Nephron progenitor cell (in vitro differentiated cells): ENCODE measurements around the gene HNRNPLL.

Experiments
- DNase-seq: peaks from one replicate; pipeline ENCODE4 v3.0.0; 2021
- H3K27ac Mint-ChIP-seq: 2 replicates; pipeline ENCODE4 v1.8.0; 2021; ENCODE audit warnings: mild to moderate bottlenecking, moderate library complexity, mixed read lengths
- H3K27me3 Mint-ChIP-seq: 2 replicates; pipeline ENCODE4 v1.8.0; 2021; ENCODE audit warnings: mild to moderate bottlenecking, low read depth, mixed read lengths; ENCODE audit not compliant: poor library complexity
- H3K36me3 Mint-ChIP-seq: 2 replicates; pipeline ENCODE4 v1.8.0; 2021; ENCODE audit warnings: low read depth, mixed read lengths
- H3K4me1 Mint-ChIP-seq: 2 replicates; pipeline ENCODE4 v1.8.0; 2021; ENCODE audit warnings: mixed read lengths
- H3K4me3 Mint-ChIP-seq: 2 replicates; pipeline ENCODE4 v1.8.0; 2021; ENCODE audit warnings: mild to moderate bottlenecking, moderate library complexity, mixed read lengths
- H3K9me3 Mint-ChIP-seq: 2 replicates; pipeline ENCODE4 v1.8.0; 2021; ENCODE audit warnings: mild to moderate bottlenecking, moderate library complexity, mixed read lengths
- CTCF ChIP-seq: fragments of 200-600 bp; sonication (generic); IDR thresholded peaks from 2 replicates; pipeline ENCODE4 v1.5.0; 2021; ENCODE audit warnings: antibody characterized with exemption

The HNRNPLL gene

GRCh38 chr2:38557217-38557616, 45.5 kb downstream of the HNRNPLL start:
- Mint-ChIP-seq H3K36me3 (peaks cover 51% of the 10 kb centered on the region), H3K4me1 (no peaks in the 10 kb centered on the region), H3K9me3 (no peaks in the 10 kb centered on the region), H3K27me3 (no peaks in the 10 kb centered on the region), H3K27ac (peak overlapping the region; percentile 89), H3K4me3 (no peak overlapping the region)
- DNase-seq: no peak
- no peak for TF ChIP-seq CTCF

GRCh38 chr2:38556006-38556801, 46.5 kb downstream of the HNRNPLL start:
- H3K4me1 Mint-ChIP-seq: no peaks in the 10 kb centered on the region
- H3K36me3 Mint-ChIP-seq: peaks cover 51% of the 10 kb centered on the region
- H3K9me3 Mint-ChIP-seq: no peaks in the 10 kb centered on the region
- H3K4me3 Mint-ChIP-seq: no peak overlapping the region
- H3K27me3 Mint-ChIP-seq: no peaks in the 10 kb centered on the region
- no peak for DNase-seq
- peak overlapping the region; percentile 49 for H3K27ac Mint-ChIP-seq
- TF ChIP-seq CTCF: no peak

- Mint-ChIP-seq H3K9me3 (no peaks in the 10 kb centered on the region), H3K4me3 (no peak overlapping the region), H3K4me1 (no peaks in the 10 kb centered on the region), H3K36me3 (peaks cover 48% of the 10 kb centered on the region), H3K27me3 (no peaks in the 10 kb centered on the region), H3K27ac (peak overlapping the region; percentile 61)
- DNase-seq: no peak
- TF ChIP-seq CTCF: peak; percentile 20
These were observed 47.6 kb downstream of the HNRNPLL start for GRCh38 chr2:38554973-38555595.

DNA sequence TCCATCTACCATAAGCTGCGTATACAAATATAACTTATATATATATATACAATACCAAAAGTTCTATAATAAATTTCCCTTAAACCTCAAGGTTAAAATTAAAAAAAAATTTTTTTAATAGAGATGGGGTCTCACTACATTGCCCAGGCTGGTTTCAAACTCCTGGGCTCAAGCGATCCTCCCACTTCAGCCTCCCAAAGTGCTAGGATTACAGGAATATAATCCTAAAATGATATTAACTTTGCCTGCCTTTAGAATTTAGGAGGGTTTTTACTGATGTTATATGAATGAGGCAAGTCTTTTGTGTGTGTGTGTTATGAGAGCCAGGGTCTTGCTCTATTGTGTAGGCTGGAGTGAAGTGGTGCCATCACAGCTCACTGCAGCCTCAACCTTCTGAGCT, 49.2 kb downstream of the HNRNPLL start:
- Mint-ChIP-seq H3K4me1 (no peaks in the 10 kb centered on the region), H3K27me3 (no peaks in the 10 kb centered on the region), H3K4me3 (no peak overlapping the region), H3K27ac (no peak overlapping the region), H3K36me3 (peaks cover 45% of the 10 kb centered on the region), H3K9me3 (no peaks in the 10 kb centered on the region)
- no peak for TF ChIP-seq CTCF
- no peak for DNase-seq

GRCh38 chr2:38552259-38552658, 50.5 kb downstream of the HNRNPLL start:
- H3K4me3 Mint-ChIP-seq: no peak overlapping the region
- DNase-seq: no peak
- H3K4me1 Mint-ChIP-seq: no peaks in the 10 kb centered on the region
- peaks cover 45% of the 10 kb centered on the region for H3K36me3 Mint-ChIP-seq
- H3K9me3 Mint-ChIP-seq: no peaks in the 10 kb centered on the region
- TF ChIP-seq CTCF: no peak
- peak overlapping the region; percentile 24 for H3K27ac Mint-ChIP-seq
- no peaks in the 10 kb centered on the region for H3K27me3 Mint-ChIP-seq
